Esophagus muscularis mucosa (tissue), 4 donors: ENCODE measurements around the gene RPL12. TPM values are rescaled to one million over a fixed set of nuclear protein-coding genes. Genes with fewer than 3 reads are reported as not detected.

Experiments
- DNase-seq: peaks from one replicate; pipeline ENCODE4 v3.0.0-alpha.2; 2017; ENCODE audit errors: extremely low spot score
- H3K27ac ChIP-seq, 4 donors: fragments of 200-600 bp; sonication (generic); replicated peaks in 1 of 4; 1 replicate in 3 of 4; 2 replicates in 1 of 4; pipeline ENCODE4 v1.5.1; 2016 to 2019; ENCODE audit warnings: mild to moderate bottlenecking in 1 of 4
- H3K27me3 ChIP-seq, 4 donors: fragments of 200-600 bp; sonication (generic); one replicate each; pipeline versions ENCODE4 v1.5.1 to v1.6.0; 2016 to 2019
- H3K36me3 ChIP-seq, 4 donors: fragments of 200-600 bp; sonication (generic); one replicate each; pipeline ENCODE4 v1.5.1; 2016 to 2019
- H3K4me1 ChIP-seq, 4 donors: fragments of 200-600 bp; sonication (generic); one replicate each; pipeline ENCODE4 v1.5.1; 2016 to 2019
- H3K4me3 ChIP-seq, 4 donors: fragments of 200-600 bp; sonication (generic); 1 replicate in 2 of 4; 2 replicates in 2 of 4; pipeline ENCODE4 v1.5.1; 2016 to 2019; ENCODE audit warnings: mild to moderate bottlenecking in 4 of 4, moderate library complexity in 1 of 4
- H3K9me3 ChIP-seq, 4 donors: fragments of 200-600 bp; sonication (generic); 1 replicate in 3 of 4; 2 replicates in 1 of 4; pipeline ENCODE4 v1.5.1; 2016 to 2019
- CTCF ChIP-seq, 3 experiments: fragments of 200-600 bp in 2 of 3; fragments of 450-650 bp in 1 of 3; sonication (generic) in 2 of 3; IDR thresholded peaks; one replicate each; pipeline ENCODE4 v1.5.1; 2017 to 2019; ENCODE audit warnings: antibody characterized with exemption in 3 of 3, mild to moderate bottlenecking in 2 of 3, moderate library complexity in 1 of 3
- EP300 ChIP-seq: sonication (generic); formaldehyde crosslinking; IDR thresholded peaks from one replicate; pipeline ENCODE4 v1.6.1; 2017; ENCODE audit warnings: antibody characterized with exemption
- POLR2A ChIP-seq: fragments of 450-650 bp; IDR thresholded peaks from one replicate; pipeline ENCODE4 v1.6.1; 2017; ENCODE audit warnings: antibody characterized with exemption, moderate library complexity, mild to moderate bottlenecking, low read depth
- POLR2AphosphoS5 ChIP-seq, 2 donors: sonication (generic); formaldehyde crosslinking; IDR thresholded peaks; one replicate each; pipeline ENCODE4 v1.6.1; 2017; ENCODE audit warnings: antibody characterized with exemption in 2 of 2
- WGBS: methylation state at CpG from one replicate; pipeline ENCODE4 v1.1.5; 2018; 5-methylcytosine and 5-hydroxymethylcytosine counted together
- intact Hi-C: fragments of 100-400 bp; cut with DNase I; formaldehyde crosslinking; loops from one replicate; pipeline ENCODE4 v1.15.1; 2023
- total RNA-seq, 4 donors: library from RNA; depleted of rRNA; stranded (reverse); fragments of >200 nt; gene quantifications; one replicate each; pipeline versions ENCODE4 v1.1.0 to v1.2.1, GENCODE V29; 2016

Gene RPL12
- total RNA-seq, 4 donors from 2014 or later, result 880 to 2,334 (median 1,732) TPM

GRCh38 chr9:127492616-127493015, 41.4 kb upstream of the RPL12 start:
- DNase-seq, result no peak
- H3K27ac ChIP-seq, result no peak overlapping the region
- H3K4me3 ChIP-seq, result no peak overlapping the region
- WGBS, result 75% methylated on average over 14 of the region's 14 CpGs
- H3K27me3 ChIP-seq, result no peaks in the 10 kb centered on the region
- peaks cover 0 to 10% (median 7%) of the 10 kb centered on the region in 4 donors for H3K4me1 ChIP-seq
- no peak for TF ChIP-seq POLR2AphosphoS5 (IDR thresholded peaks at IDR 0.05)
- no peak for TF ChIP-seq CTCF (IDR thresholded peaks at IDR 0.05)
- no peak for TF ChIP-seq EP300
- TF ChIP-seq POLR2A, result no peak
- H3K9me3 ChIP-seq, result no peaks in the 10 kb centered on the region
- H3K36me3 ChIP-seq, result peaks cover 15 to 100% (median 92%) of the 10 kb centered on the region in 4 donors
- intact Hi-C loops, result no loop called here

GRCh38 chr9:127491516-127491915, 40.3 kb upstream of the RPL12 start:
- peaks cover 0 to 10% (median 7%) of the 10 kb centered on the region in 4 donors for H3K4me1 ChIP-seq
- no peak for TF ChIP-seq EP300
- no peak for TF ChIP-seq CTCF (IDR thresholded peaks at IDR 0.05)
- TF ChIP-seq POLR2A, result no peak
- TF ChIP-seq POLR2AphosphoS5 (IDR thresholded peaks at IDR 0.05), result no peak
- no peak overlapping the region for H3K27ac ChIP-seq
- no peak overlapping the region for H3K4me3 ChIP-seq
- 100% methylated on average over 1 of the region's 10 CpGs for WGBS
- DNase-seq, result no peak
- H3K36me3 ChIP-seq, result peaks cover 8 to 100% (median 92%) of the 10 kb centered on the region in 4 donors
- no peaks in the 10 kb centered on the region for H3K27me3 ChIP-seq
- intact Hi-C loops, result no loop called here
- no peaks in the 10 kb centered on the region for H3K9me3 ChIP-seq

- DNase-seq, result no peak
Observed at GRCh38 chr9:127490535-127491230, 39.5 kb upstream of the RPL12 start.

DNA sequence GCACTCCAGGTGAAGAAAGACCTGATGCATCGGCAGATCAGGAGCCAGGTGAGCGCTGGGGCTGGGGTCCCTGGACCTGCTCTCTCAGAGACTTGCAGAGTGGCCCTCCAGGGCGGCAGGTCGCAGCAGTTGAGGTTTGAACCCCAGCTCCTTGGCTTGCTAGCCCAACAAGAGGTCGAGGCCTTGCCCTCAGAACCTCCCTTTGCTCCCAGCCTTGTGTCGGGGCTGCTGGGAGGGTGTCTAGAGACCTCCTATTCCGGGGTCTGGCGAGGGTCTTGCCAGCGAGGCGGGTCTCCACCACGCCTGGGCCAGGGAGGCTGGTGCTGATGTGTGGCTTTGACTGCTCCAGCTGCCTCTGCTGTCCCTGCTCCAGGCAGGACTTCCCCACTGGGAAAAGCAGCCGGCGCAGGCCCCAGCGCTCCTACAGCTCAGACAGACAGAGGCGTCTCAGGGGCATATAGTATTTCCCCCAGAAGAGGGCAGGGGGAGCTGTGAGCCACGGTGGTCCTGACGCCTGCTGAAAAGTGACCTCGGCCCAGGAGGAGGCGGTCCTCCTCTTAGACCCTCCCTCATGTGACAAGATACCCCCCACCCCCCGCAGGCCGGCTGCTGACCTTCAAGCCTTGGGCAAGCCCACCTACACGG, 38.4 kb upstream of the RPL12 start:
- peaks cover 17 to 99% (median 95%) of the 10 kb centered on the region in 4 donors for H3K36me3 ChIP-seq
- 76% methylated on average over 12 of the region's 22 CpGs for WGBS
- H3K4me3 ChIP-seq, result no peak overlapping the region
- intact Hi-C loops, result no loop called here
- TF ChIP-seq EP300 (no peak), CTCF (IDR thresholded peaks at IDR 0.05) (no peak), POLR2AphosphoS5 (IDR thresholded peaks at IDR 0.05) (no peak), POLR2A (no peak)
- no peaks in the 10 kb centered on the region for H3K9me3 ChIP-seq
- peaks cover 0 to under 1% (median 0%) of the 10 kb centered on the region in 4 donors for H3K4me1 ChIP-seq
- no peaks in the 10 kb centered on the region for H3K27me3 ChIP-seq
- H3K27ac ChIP-seq, result no peak overlapping the region
- no peak for DNase-seq

More at GRCh38 chr9:127490535-127491230, 39.5 kb upstream of the RPL12 start:
- Histone ChIP-seq H3K36me3 (peaks cover 12 to 100% (median 92%) of the 10 kb centered on the region in 4 donors), H3K27me3 (no peaks in the 10 kb centered on the region), H3K9me3 (no peaks in the 10 kb centered on the region), H3K4me3 (no peak overlapping the region), H3K27ac (no peak overlapping the region), H3K4me1 (peaks cover 0 to 10% (median 7%) of the 10 kb centered on the region in 4 donors)
- intact Hi-C loops, result no loop called here
- TF ChIP-seq POLR2A (no peak), CTCF (IDR thresholded peaks at IDR 0.05) (no peak), POLR2AphosphoS5 (IDR thresholded peaks at IDR 0.05) (no peak), EP300 (no peak)
- 82% methylated on average over 9 of the region's 9 CpGs for WGBS
